ENCODE measurements around the gene COPG2.
"Not testable (repeated sequence)": the region's sequence is repeated elsewhere in the genome, so short reads cannot be mapped to it uniquely, and the experiment has no call there.

Gene COPG2

GRCh38 chr7:130668258-130669084, at the start of gene COPG2:
Gene COPG2 (minus strand): TSS chr7:130668748. CDS start chr7:130668668, 80 bp downstream.
- DNase-seq, result peak; percentile 96

GRCh38 chr7:130712416-130712815, 43.9 kb upstream of the COPG2 start:
- no peak for DNase-seq

GRCh38 chr7:130708766-130709165, 40.2 kb upstream of the COPG2 start:
- DNase-seq, result no peak

- no peak for DNase-seq
Measured at GRCh38 chr7:130708001-130708400, 39.5 kb upstream of the COPG2 start.

- DNase-seq, result no peak
Measured at GRCh38 chr7:130703851-130704250, 35.3 kb upstream of the COPG2 start.

GRCh38 chr7:130701650-130702049, 33.1 kb upstream of the COPG2 start:
- peak; percentile 5 for DNase-seq

GRCh38 chr7:130700760-130701159, 32.2 kb upstream of the COPG2 start:
- DNase-seq, result no peak

GRCh38 chr7:130699686-130700085, 31.1 kb upstream of the COPG2 start:
- no peak for DNase-seq

GRCh38 chr7:130697820-130698219, 29.3 kb upstream of the COPG2 start:
- no peak for DNase-seq

GRCh38 chr7:130695840-130696239, 27.3 kb upstream of the COPG2 start:
- DNase-seq, result peak; percentile 31

- DNase-seq, result not testable (repeated sequence)
Measured at GRCh38 chr7:130692396-130692795, 23.8 kb upstream of the COPG2 start.

GRCh38 chr7:130689683-130690082, 21.1 kb upstream of the COPG2 start:
- no peak for DNase-seq

GRCh38 chr7:130683026-130683425, 14.5 kb upstream of the COPG2 start:
- no peak for DNase-seq

GRCh38 chr7:130674456-130674855, 5.9 kb upstream of the COPG2 start:
- DNase-seq, result no peak

- no peak for DNase-seq
Measured at GRCh38 chr7:130673066-130673465, 4.5 kb upstream of the COPG2 start.

- no peak for DNase-seq
Measured at GRCh38 chr7:130672146-130672545, 3.6 kb upstream of the COPG2 start.

- no peak for DNase-seq
Measured at GRCh38 chr7:130669085-130669700, 645 bp upstream of the COPG2 start.

GRCh38 chr7:130667593-130668257, 823 bp downstream of the COPG2 start:
- DNase-seq, result no peak

- DNase-seq, result no peak
Measured at GRCh38 chr7:130662426-130662825, 6.1 kb downstream of the COPG2 start.

GRCh38 chr7:130655286-130655685, 13.3 kb downstream of the COPG2 start:
- no peak for DNase-seq

GRCh38 chr7:130654850-130655249, 13.7 kb downstream of the COPG2 start:
- DNase-seq, result no peak

GRCh38 chr7:130650611-130651120, 17.9 kb downstream of the COPG2 start:
- DNase-seq, result no peak

- no peak for DNase-seq
Measured at GRCh38 chr7:130649004-130649790, 19.4 kb downstream of the COPG2 start.
